ENCODE data around the gene MTX2.
"Not testable (repeated sequence)": the region's sequence is repeated elsewhere in the genome, so short reads cannot be mapped to it uniquely, and the experiment has no call there.

Gene MTX2

DNA sequence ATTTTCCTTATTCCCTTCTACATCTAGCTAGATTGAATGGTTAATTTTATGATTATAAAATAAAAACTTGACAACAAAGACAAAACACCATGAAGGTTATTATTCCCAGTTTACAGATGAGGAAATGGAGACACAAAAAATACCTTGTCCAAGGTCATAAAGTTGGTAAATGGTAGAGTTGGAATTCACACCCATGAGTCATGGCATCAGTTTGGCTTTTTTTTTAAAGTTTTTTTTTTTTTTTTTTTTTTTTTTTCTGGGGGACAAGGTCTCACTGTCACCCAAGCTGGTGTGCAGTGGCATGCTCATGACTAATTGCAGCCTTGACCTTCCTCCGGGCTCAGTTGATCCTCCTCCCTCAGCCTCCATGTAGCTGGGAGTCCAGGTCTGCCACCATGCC, 70.0 kb downstream of the MTX2 start:
- H3K4me3 ChIP-seq (replicated peaks; ENCODE audit: low read depth, low read length): no peak overlapping the region
- DNase-seq (ENCODE audit: extremely low read depth, insufficient read length): no peak
- H3K27me3 ChIP-seq (replicated peaks; ENCODE audit: control insufficient read depth, insufficient read depth, low read length): no peaks in the 10 kb centered on the region
- H3K36me3 ChIP-seq (ENCODE audit: control insufficient read depth, insufficient read depth, low read length): no peaks in the 10 kb centered on the region
- TF ChIP-seq, protein P1, sequence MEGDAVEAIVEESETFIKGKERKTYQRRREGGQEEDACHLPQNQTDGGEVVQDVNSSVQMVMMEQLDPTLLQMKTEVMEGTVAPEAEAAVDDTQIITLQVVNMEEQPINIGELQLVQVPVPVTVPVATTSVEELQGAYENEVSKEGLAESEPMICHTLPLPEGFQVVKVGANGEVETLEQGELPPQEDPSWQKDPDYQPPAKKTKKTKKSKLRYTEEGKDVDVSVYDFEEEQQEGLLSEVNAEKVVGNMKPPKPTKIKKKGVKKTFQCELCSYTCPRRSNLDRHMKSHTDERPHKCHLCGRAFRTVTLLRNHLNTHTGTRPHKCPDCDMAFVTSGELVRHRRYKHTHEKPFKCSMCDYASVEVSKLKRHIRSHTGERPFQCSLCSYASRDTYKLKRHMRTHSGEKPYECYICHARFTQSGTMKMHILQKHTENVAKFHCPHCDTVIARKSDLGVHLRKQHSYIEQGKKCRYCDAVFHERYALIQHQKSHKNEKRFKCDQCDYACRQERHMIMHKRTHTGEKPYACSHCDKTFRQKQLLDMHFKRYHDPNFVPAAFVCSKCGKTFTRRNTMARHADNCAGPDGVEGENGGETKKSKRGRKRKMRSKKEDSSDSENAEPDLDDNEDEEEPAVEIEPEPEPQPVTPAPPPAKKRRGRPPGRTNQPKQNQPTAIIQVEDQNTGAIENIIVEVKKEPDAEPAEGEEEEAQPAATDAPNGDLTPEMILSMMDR (IDR thresholded peaks at IDR 0.05; ENCODE audit: insufficient read depth, low read length, poor library complexity, severe bottlenecking): no peak

DNA sequence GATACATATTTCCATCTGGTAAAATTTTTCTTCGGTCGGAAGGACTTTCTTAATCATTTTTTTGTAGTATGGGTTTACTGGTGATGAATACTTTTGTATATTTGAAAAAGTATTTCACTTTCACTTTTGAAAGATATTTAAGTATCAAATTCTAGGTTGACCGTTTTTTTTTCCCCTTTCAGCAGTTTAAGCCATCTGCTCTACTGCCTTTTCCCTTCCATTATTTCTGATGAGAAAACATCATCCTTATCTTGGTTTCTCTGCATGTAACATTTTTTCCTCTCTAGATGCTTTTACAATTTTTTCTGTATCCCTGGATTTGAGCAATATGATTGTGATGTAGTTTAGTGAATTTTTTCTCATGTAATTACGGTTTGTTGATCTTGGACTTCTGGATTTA, 87.0 kb downstream of the MTX2 start:
- H3K27me3 ChIP-seq (replicated peaks; ENCODE audit: control insufficient read depth, insufficient read depth, low read length): no peaks in the 10 kb centered on the region
- H3K4me3 ChIP-seq (replicated peaks; ENCODE audit: low read depth, low read length): no peak overlapping the region
- no peaks in the 10 kb centered on the region for H3K36me3 ChIP-seq (ENCODE audit: control insufficient read depth, insufficient read depth, low read length)
- no peak for DNase-seq (ENCODE audit: extremely low read depth, insufficient read length)
- TF ChIP-seq, protein P1 (IDR thresholded peaks at IDR 0.05; ENCODE audit: insufficient read depth, low read length, poor library complexity, severe bottlenecking): no peak

DNA sequence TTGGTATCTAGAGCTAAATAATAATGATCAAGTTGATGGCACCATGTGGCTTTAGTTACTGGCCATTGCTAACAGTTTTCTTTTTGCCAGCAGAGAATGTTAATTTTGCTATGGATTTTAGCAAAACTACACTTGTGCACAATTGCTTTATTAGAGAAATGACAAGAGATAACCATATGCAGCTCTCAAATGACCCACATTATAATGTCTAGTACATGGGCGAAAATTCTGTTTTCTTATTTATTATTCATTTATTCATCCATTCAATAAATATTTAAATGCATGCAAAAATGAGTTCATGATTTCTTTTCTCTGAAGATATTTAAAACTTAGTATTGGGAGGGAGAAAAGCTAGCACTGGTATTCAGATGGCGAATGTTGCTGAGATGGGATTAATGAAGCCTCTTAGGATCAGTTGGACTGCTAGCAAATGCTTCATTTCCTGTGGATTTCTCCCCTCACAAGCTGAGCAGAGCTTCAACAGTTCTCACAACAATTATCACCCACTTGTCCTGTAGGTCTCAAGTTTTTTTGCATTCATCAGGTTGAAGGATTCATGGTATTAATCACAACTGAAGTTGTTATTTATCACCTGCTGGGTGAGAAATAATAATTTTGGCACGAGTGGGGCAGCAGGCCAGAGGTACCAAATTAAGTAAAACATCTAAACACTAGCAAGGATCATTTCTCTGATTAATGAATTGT, 95.2 kb downstream of the MTX2 start:
- H3K36me3 ChIP-seq (ENCODE audit: control insufficient read depth, insufficient read depth, low read length): no peaks in the 10 kb centered on the region
- TF ChIP-seq, protein P1 (IDR thresholded peaks at IDR 0.05; ENCODE audit: insufficient read depth, low read length, poor library complexity, severe bottlenecking): no peak
- H3K27me3 ChIP-seq (replicated peaks; ENCODE audit: control insufficient read depth, insufficient read depth, low read length): no peaks in the 10 kb centered on the region
- H3K4me3 ChIP-seq (replicated peaks; ENCODE audit: low read depth, low read length): no peak overlapping the region
- no peak for DNase-seq (ENCODE audit: extremely low read depth, insufficient read length)

DNA sequence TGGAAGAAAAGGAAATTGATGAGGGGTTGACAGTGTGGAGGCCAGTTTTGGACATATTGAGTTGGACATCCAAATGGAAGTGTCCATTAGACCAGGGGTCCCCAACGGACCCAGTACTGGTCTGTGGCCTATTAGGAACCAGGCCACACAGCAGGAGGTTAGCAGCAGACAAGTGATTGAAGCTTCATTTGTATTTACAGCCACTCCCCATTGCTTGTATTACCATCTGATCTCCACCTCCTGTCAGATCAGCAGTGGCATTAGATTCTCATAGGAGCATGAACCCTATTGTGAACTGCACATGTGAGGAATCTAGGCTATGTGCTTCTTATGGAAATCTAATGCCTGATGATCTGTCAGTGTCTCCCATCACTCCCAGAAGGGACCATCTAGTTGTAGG, 99.1 kb downstream of the MTX2 start:
- TF ChIP-seq, protein P1 (IDR thresholded peaks at IDR 0.05; ENCODE audit: insufficient read depth, low read length, poor library complexity, severe bottlenecking): no peak
- no peaks in the 10 kb centered on the region for H3K27me3 ChIP-seq (replicated peaks; ENCODE audit: control insufficient read depth, insufficient read depth, low read length)
- H3K4me3 ChIP-seq (replicated peaks; ENCODE audit: low read depth, low read length): no peak overlapping the region

DNA sequence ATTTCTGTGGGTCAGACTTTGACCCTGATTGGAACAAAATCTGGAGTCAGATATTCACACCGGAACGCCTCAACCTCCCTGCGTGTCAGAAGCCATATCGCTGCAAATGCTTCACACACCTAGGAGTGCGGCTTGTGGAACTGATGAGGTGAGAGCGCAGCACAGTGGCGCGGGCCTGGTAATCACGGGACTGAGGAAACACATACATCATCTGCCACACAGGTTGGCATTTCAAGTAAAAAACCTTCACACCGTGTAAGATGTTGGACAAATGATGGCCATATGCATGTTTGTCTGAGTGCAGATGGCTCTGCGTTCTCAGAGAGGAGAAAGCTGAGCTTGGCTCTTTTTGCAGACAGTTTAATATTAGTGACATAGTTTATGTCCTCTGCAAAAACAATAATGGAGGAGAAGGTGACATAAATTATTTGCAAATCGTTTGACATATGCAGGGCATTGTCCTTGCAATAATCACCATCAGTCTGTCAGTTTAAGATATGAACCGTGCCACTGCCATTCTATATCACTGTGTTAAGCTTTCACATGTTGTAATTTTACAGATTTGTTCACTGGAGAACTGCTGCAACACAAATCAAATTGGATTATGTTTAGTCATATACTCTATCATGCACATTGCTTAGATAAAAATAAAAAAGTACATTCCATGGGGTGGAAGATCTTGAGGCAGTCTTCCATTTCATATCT, 101.4 kb downstream of the MTX2 start:
- DNase-seq (ENCODE audit: extremely low read depth, insufficient read length): no peak

More for the DNA sequence above, 99.1 kb downstream of the MTX2 start:
- H3K36me3 ChIP-seq (ENCODE audit: control insufficient read depth, insufficient read depth, low read length): no peaks in the 10 kb centered on the region
- DNase-seq (ENCODE audit: extremely low read depth, insufficient read length): no peak

DNA sequence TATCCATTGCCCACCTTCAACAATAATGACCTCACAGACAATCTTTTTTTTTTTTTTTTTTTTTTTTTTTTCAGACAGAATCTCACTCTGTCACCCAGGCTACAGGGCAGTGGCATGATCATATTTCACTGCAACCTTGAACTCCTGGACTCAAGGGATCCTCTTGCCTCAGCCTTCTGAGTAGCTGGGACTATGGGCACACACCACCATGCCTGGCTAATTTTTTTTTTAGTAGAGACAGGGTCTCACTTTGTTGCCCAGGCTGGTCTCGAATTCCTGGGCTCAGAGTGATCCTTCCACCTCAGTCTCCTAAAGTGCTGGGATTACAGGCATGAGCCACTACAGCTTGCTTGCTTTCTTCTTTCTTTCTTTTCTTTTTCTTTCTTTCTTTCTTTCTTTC, 103.9 kb downstream of the MTX2 start:
- H3K36me3 ChIP-seq (ENCODE audit: control insufficient read depth, insufficient read depth, low read length); H3K27me3 ChIP-seq (replicated peaks; ENCODE audit: control insufficient read depth, insufficient read depth, low read length); H3K4me3 ChIP-seq (replicated peaks; ENCODE audit: low read depth, low read length); DNase-seq (ENCODE audit: extremely low read depth, insufficient read length): not testable (repeated sequence)

More for the DNA sequence above, 101.4 kb downstream of the MTX2 start:
- H3K36me3 ChIP-seq (ENCODE audit: control insufficient read depth, insufficient read depth, low read length): no peaks in the 10 kb centered on the region
- no peak overlapping the region for H3K4me3 ChIP-seq (replicated peaks; ENCODE audit: low read depth, low read length)
- TF ChIP-seq, protein P1 (IDR thresholded peaks at IDR 0.05; ENCODE audit: insufficient read depth, low read length, poor library complexity, severe bottlenecking): no peak
- H3K27me3 ChIP-seq (replicated peaks; ENCODE audit: control insufficient read depth, insufficient read depth, low read length): no peaks in the 10 kb centered on the region
